Glutamatergic neuron (in vitro differentiated cells): ENCODE measurements around the gene ERLIN1. TPM values are rescaled to one million over a fixed set of nuclear protein-coding genes. Genes with fewer than 3 reads are reported as not detected.

Source experiments
- DNase-seq: peaks from one replicate; pipeline ENCODE4 v3.0.0; 2022
- H3K27ac Mint-ChIP-seq: one replicate; pipeline ENCODE4 v1.8.0; 2020; ENCODE audit warnings: mild to moderate bottlenecking, mixed read lengths, inconsistent platforms; ENCODE audit not compliant: unreplicated experiment
- H3K27me3 Mint-ChIP-seq: one replicate; pipeline ENCODE4 v1.8.0; 2020; ENCODE audit warnings: mild to moderate bottlenecking, moderate library complexity, mixed read lengths, inconsistent platforms; ENCODE audit not compliant: unreplicated experiment
- H3K36me3 Mint-ChIP-seq: one replicate; pipeline ENCODE4 v1.8.0; 2020; ENCODE audit warnings: mild to moderate bottlenecking, mixed read lengths, inconsistent platforms; ENCODE audit not compliant: unreplicated experiment
- H3K4me1 Mint-ChIP-seq: one replicate; pipeline ENCODE4 v1.8.0; 2020; ENCODE audit warnings: mild to moderate bottlenecking, low read depth, mixed read lengths, inconsistent platforms; ENCODE audit not compliant: unreplicated experiment
- H3K4me3 Mint-ChIP-seq: one replicate; pipeline ENCODE4 v1.8.0; 2020; ENCODE audit warnings: mild to moderate bottlenecking, mixed read lengths, inconsistent platforms; ENCODE audit not compliant: unreplicated experiment
- H3K9me3 Mint-ChIP-seq: one replicate; pipeline ENCODE4 v1.8.0; 2020; ENCODE audit warnings: mild to moderate bottlenecking, moderate library complexity, mixed read lengths, inconsistent platforms; ENCODE audit not compliant: unreplicated experiment
- CTCF ChIP-seq: fragments of 200-600 bp; sonication (generic); IDR thresholded peaks from one replicate; pipeline ENCODE4 v1.5.0; 2021; ENCODE audit not compliant: partially characterized antibody, unreplicated experiment
- total RNA-seq: library from RNA; stranded (reverse); fragmentation: NEBNext Ultra II Directional; extraction: Animal tissue kit (Norgen Biotek cat#: 25700); gene quantifications from one replicate; pipeline ENCODE4 v1.2.1, GENCODE V29; 2021; ENCODE audit not compliant: unreplicated experiment

ERLIN1 gene
- total RNA-seq, 1 donor from 2014 or later: 7.6 TPM

DNA sequence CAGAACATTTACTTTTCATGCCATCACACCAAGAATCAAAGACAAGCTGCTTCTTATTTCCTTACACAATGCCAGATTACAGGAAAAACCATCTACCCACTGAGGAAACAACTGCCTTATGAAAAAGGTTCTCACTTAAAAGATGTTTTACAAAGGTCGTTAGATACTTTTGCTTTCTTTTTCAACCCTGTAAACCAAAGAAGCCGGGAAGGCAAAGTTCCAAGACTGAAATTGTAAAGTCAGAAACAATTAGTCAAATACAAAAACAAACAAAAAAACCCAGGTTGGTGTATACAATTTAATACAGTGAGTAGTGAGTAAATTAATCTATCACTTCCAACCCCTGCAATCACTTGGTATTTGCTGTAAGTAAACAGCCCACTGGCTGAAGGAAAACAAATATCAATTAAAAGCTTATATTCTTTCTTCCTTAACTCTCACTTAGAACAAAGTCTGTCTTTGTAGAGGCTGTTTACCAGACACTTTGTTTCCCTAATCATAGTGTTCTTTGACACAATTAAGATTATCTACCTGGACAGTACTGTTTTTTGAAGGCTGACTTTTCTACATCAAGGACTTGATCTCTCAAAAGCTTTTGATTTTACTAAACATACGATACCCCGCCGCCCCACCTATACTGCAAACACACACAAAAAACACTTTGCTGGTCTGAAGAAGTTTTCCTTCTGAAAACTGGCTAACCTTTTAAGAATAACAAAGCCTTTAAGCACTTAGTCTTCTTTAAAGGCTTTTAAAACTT, 18.1 kb downstream of the ERLIN1 start:
- TF ChIP-seq CTCF: no peak
- Mint-ChIP-seq H3K27me3 (no peaks in the 10 kb centered on the region), H3K36me3 (peaks cover 7% of the 10 kb centered on the region), H3K4me3 (no peak overlapping the region), H3K4me1 (no peaks in the 10 kb centered on the region), H3K9me3 (peaks cover 1% of the 10 kb centered on the region), H3K27ac (no peak overlapping the region)
- DNase-seq: no peak

- TF ChIP-seq CTCF: no peak
- H3K27ac Mint-ChIP-seq: peak overlapping the region; percentile 25
- H3K9me3 Mint-ChIP-seq: peaks cover 1% of the 10 kb centered on the region
- no peaks in the 10 kb centered on the region for H3K27me3 Mint-ChIP-seq
- DNase-seq: no peak
- H3K4me1 Mint-ChIP-seq: no peaks in the 10 kb centered on the region
- H3K4me3 Mint-ChIP-seq: no peak overlapping the region
- no peaks in the 10 kb centered on the region for H3K36me3 Mint-ChIP-seq
Observed at GRCh38 chr10:100163704-100164621, 21.9 kb downstream of the ERLIN1 start.

DNA sequence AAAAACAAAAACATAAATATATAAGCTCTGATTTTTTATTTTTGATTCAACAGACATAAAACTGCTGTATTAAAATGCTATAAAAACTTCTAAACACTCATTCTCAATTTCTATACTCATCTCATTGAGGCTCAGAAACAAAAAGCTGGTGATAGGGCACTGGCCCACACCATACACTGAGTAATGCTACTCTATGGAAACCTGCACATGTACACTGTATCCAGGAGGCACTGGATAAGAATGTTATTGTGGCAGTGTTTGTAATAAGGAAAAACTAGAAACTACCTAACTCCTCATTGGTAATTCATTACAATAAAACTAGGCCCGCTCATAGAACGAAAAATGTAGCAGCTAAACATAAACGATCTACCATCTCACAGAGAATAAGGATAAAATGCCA, 23.1 kb downstream of the ERLIN1 start:
- no peak overlapping the region for H3K27ac Mint-ChIP-seq
- peaks cover 3% of the 10 kb centered on the region for H3K4me1 Mint-ChIP-seq
- H3K36me3 Mint-ChIP-seq: no peaks in the 10 kb centered on the region
- TF ChIP-seq CTCF: no peak
- DNase-seq: no peak
- H3K4me3 Mint-ChIP-seq: no peak overlapping the region
- H3K27me3 Mint-ChIP-seq: no peaks in the 10 kb centered on the region
- no peaks in the 10 kb centered on the region for H3K9me3 Mint-ChIP-seq

DNA sequence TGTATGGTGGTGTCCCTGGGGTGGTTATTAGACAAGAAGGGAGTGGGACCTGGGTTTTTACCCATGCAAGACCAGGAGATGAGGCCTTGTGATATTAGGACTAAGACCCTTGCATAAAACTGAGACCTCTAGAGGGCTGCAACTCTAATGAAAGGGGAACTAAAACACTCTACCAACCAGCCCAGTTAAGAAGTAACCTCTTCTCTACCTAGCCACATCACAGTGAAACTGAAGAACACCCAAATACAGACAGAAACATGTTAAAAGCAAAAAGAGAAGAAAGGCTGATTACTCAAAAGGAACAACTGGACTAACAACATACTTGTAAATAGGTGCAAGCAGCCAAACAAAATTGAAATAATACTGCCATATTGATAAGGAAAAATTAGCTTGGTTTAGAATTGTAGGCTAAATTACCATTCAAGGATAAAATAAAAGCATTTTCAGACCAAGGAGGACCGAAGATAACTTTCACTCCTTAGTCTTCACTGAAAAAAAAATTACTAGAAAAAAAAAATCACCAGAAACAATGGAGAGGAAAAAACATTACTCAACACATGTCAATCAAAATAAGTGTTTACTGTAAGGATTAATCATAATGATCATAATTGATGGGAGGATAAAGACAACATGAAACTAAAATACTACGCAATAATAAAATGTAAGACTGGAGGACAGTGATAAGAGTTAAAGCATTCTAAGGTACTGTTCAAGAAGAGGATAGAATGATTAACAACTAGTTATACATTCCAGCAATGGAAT, 27.6 kb downstream of the ERLIN1 start:
- no peaks in the 10 kb centered on the region for H3K9me3 Mint-ChIP-seq
- H3K27ac Mint-ChIP-seq: no peak overlapping the region
- no peak for DNase-seq
- no peaks in the 10 kb centered on the region for H3K36me3 Mint-ChIP-seq
- TF ChIP-seq CTCF: no peak
- no peaks in the 10 kb centered on the region for H3K27me3 Mint-ChIP-seq
- peaks cover 4% of the 10 kb centered on the region for H3K4me1 Mint-ChIP-seq
- H3K4me3 Mint-ChIP-seq: no peak overlapping the region
